GM18499 (cell line): ENCODE measurements around the gene MB.

ENCODE experiments used
- ATAC-seq: cut with Tn5 transposase; IDR thresholded peaks from one replicate; pipeline ENCODE4 v1.9.1; 2021; ENCODE audit warnings: moderate number of reproducible peaks; ENCODE audit not compliant: insufficient read depth, unreplicated experiment

MB gene

GRCh38 chr22:35599364-35599763 lies 17.8 kb downstream of the MB start:
- no peak for ATAC-seq

GRCh38 chr22:35598396-35598710 lies 18.8 kb downstream of the MB start:
- no peak for ATAC-seq

GRCh38 chr22:35597692-35598395 lies 19.3 kb downstream of the MB start:
- ATAC-seq: no peak

- no peak for ATAC-seq
Observed at GRCh38 chr22:35596821-35597220, 20.3 kb downstream of the MB start.

- ATAC-seq: no peak
Observed at GRCh38 chr22:35594686-35595085, 22.4 kb downstream of the MB start.

GRCh38 chr22:35593891-35594470 lies 23.1 kb downstream of the MB start:
- ATAC-seq: no peak

GRCh38 chr22:35593071-35593890 lies 23.8 kb downstream of the MB start:
- ATAC-seq: no peak

- ATAC-seq: no peak
Observed at GRCh38 chr22:35592418-35592967, 24.6 kb downstream of the MB start.

- ATAC-seq: no peak
Observed at GRCh38 chr22:35591714-35592417, 25.3 kb downstream of the MB start.

GRCh38 chr22:35590634-35591295 lies 26.4 kb downstream of the MB start:
- ATAC-seq: no peak

GRCh38 chr22:35589756-35590093 lies 27.4 kb downstream of the MB start:
- no peak for ATAC-seq

- no peak for ATAC-seq
Observed at GRCh38 chr22:35589071-35589755, 27.9 kb downstream of the MB start.

- no peak for ATAC-seq
Observed at GRCh38 chr22:35587896-35588295, 29.2 kb downstream of the MB start.

GRCh38 chr22:35587447-35587870 lies 29.7 kb downstream of the MB start:
- ATAC-seq: no peak

- no peak for ATAC-seq
Observed at GRCh38 chr22:35586771-35587170, 30.4 kb downstream of the MB start.

GRCh38 chr22:35582861-35583670 lies 34.1 kb downstream of the MB start:
- ATAC-seq: no peak

- ATAC-seq: no peak
Observed at GRCh38 chr22:35582218-35582860, 34.8 kb downstream of the MB start.

GRCh38 chr22:35581023-35581413 lies 36.1 kb downstream of the MB start:
- ATAC-seq: no peak
